GM18517 (cell line): ENCODE measurements around the gene ACACA.
A peak's percentile ranks its signal among the peaks of the same experiment; 100 is the strongest.
"Not testable (repeated sequence)": the region's sequence is repeated elsewhere in the genome, so short reads cannot be mapped to it uniquely, and the experiment has no call there.

Experiments
- ATAC-seq: cut with Tn5 transposase; IDR thresholded peaks from one replicate; pipeline ENCODE4 v1.9.1; 2021; ENCODE audit warnings: mild to moderate bottlenecking, moderate library complexity; ENCODE audit not compliant: unreplicated experiment

ACACA gene

GRCh38 chr17:37406635-37407461 lies at the start of gene ACACA, which contains the start of gene TADA2A:
Gene ACACA, minus strand, starts transcription at chr17:37406836. Its CDS starts 537 bp downstream, at chr17:37406299.
Gene TADA2A, plus strand, starts transcription at chr17:37406886. Its CDS starts 4,480 bp downstream, at chr17:37411366.
- ATAC-seq, result peak; percentile 69

GRCh38 chr17:37450112-37450511 lies 43.5 kb upstream of the ACACA start:
- ATAC-seq, result no peak

- ATAC-seq, result no peak
Measured at GRCh38 chr17:37447641-37448040, 41.0 kb upstream of the ACACA start.

- no peak for ATAC-seq
Measured at GRCh38 chr17:37446027-37446426, 39.4 kb upstream of the ACACA start.

GRCh38 chr17:37441369-37442014 lies 34.9 kb upstream of the ACACA start:
- ATAC-seq, result not testable (repeated sequence)

GRCh38 chr17:37440424-37440823 lies 33.8 kb upstream of the ACACA start:
- no peak for ATAC-seq

GRCh38 chr17:37438141-37438540 lies 31.5 kb upstream of the ACACA start:
- no peak for ATAC-seq

- no peak for ATAC-seq
Measured at GRCh38 chr17:37432671-37433070, 26.0 kb upstream of the ACACA start.

GRCh38 chr17:37430051-37430627 lies 23.5 kb upstream of the ACACA start:
- ATAC-seq, result no peak

- ATAC-seq, result no peak
Measured at GRCh38 chr17:37429453-37429852, 22.8 kb upstream of the ACACA start.

- no peak for ATAC-seq
Measured at GRCh38 chr17:37429039-37429438, 22.4 kb upstream of the ACACA start.

GRCh38 chr17:37425268-37425667 lies 18.6 kb upstream of the ACACA start:
- no peak for ATAC-seq

GRCh38 chr17:37422971-37423625 lies 16.5 kb upstream of the ACACA start:
- no peak for ATAC-seq

GRCh38 chr17:37417852-37418251 lies 11.2 kb upstream of the ACACA start:
- no peak for ATAC-seq

- no peak for ATAC-seq
Measured at GRCh38 chr17:37413875-37414519, 7.4 kb upstream of the ACACA start.

GRCh38 chr17:37410357-37410756 lies 3.7 kb upstream of the ACACA start:
- no peak for ATAC-seq

GRCh38 chr17:37408145-37408479 lies 1.5 kb upstream of the ACACA start:
- not testable (repeated sequence) for ATAC-seq

- peak; percentile 31 for ATAC-seq
Measured at GRCh38 chr17:37405955-37406634, 541 bp downstream of the ACACA start.

- ATAC-seq, result not testable (repeated sequence)
Measured at GRCh38 chr17:37405522-37405921, 1.1 kb downstream of the ACACA start.

GRCh38 chr17:37400505-37400904 lies 6.1 kb downstream of the ACACA start:
- no peak for ATAC-seq
